Natural killer cell treated with Interleukin-12 subunit alpha and Interleukin-12 subunit beta and Interleukin-15 and Interleukin-18, amount 100 ng/mL, for 72 hours (primary cell): ENCODE measurements around the gene LRRC51. TPM values are rescaled to one million over a fixed set of nuclear protein-coding genes. Genes with fewer than 3 reads are reported as not detected.

ENCODE experiments used
- ATAC-seq, 2 donors: fragments of 150-1000 bp; cut with Tn5 transposase in 1 of 2; sonication (Bioruptor Pico), chemical (Tn5 transposase) in 1 of 2; 2 replicates each; pipeline ENCODE4 v1.10.0; 2021
- DNase-seq: peaks from one replicate; pipeline ENCODE4 v3.0.0; 2022; ENCODE audit warnings: low spot score
- H3K27ac Mint-ChIP-seq, 2 donors: 1 replicate in 1 of 2; 2 replicates in 1 of 2; pipeline ENCODE4 v1.8.0; 2022; ENCODE audit warnings: mixed read lengths in 2 of 2, mild to moderate bottlenecking in 1 of 2, moderate library complexity in 1 of 2
- H3K27me3 Mint-ChIP-seq, 2 donors: 1 replicate in 1 of 2; 2 replicates in 1 of 2; pipeline ENCODE4 v1.8.0; 2022; ENCODE audit warnings: mixed read lengths in 2 of 2
- H3K36me3 Mint-ChIP-seq: one replicate; pipeline ENCODE4 v1.8.0; 2022; ENCODE audit warnings: mixed read lengths
- H3K4me1 Mint-ChIP-seq, 2 donors: 1 replicate in 1 of 2; 2 replicates in 1 of 2; pipeline ENCODE4 v1.8.0; 2022; ENCODE audit warnings: low read depth in 2 of 2, mixed read lengths in 2 of 2, mild to moderate bottlenecking in 1 of 2
- H3K4me3 Mint-ChIP-seq: one replicate; pipeline ENCODE4 v1.8.0; 2022; ENCODE audit warnings: mixed read lengths
- H3K9me3 Mint-ChIP-seq: 2 replicates; pipeline ENCODE4 v1.8.0; 2022; ENCODE audit warnings: mixed read lengths
- total RNA-seq, 2 donors: library from RNA; stranded (reverse); gene quantifications; one replicate each; pipeline ENCODE4 v1.2.3, GENCODE V29; 2022

Gene LRRC51
- total RNA-seq, 2 donors from 2014 or later, result 3.5 to 7.2 TPM

- Mint-ChIP-seq H3K4me1 (peaks cover 4 to 18% of the 10 kb centered on the region in 2 donors), H3K27ac (no peak overlapping the region), H3K9me3 (no peaks in the 10 kb centered on the region), H3K36me3 (no peaks in the 10 kb centered on the region), H3K4me3 (no peak overlapping the region), H3K27me3 (peaks cover 11 to 14% of the 10 kb centered on the region in 2 donors)
- ATAC-seq (no peak), DNase-seq (no peak)
Observed at GRCh38 chr11:72144807-72145565, 64.3 kb downstream of the LRRC51 start.

Other genes with a start within 250 kb of the LRRC51 start
- gene DEFB108B, start 247.7 kb upstream of the LRRC51 start, total RNA-seq, result not detected
- not detected for gene DEFB131B, start 202.4 kb upstream of the LRRC51 start, total RNA-seq
- 10 to 100 TPM in 1 of 2 donors, 1 to 10 TPM in 1; 9.5 to 29.0 TPM for gene XNDC1N, start 152.3 kb upstream of the LRRC51 start, total RNA-seq
- gene RNF121, start 151.8 kb upstream of the LRRC51 start, total RNA-seq, result 10 to 100 TPM; 34.4 to 45.5 TPM
- 10 to 100 TPM; 16.5 to 20.6 TPM for gene IL18BP, start 81.9 kb upstream of the LRRC51 start, total RNA-seq
- gene NUMA1, start 308 bp upstream of the LRRC51 start, total RNA-seq, result 100 to 1,000 TPM; 181 to 216 TPM
- 10 to 100 TPM; 65.7 to 66.9 TPM for gene LAMTOR1, start 22.4 kb downstream of the LRRC51 start, total RNA-seq
- gene TOMT, start 25.1 kb downstream of the LRRC51 start, total RNA-seq, result under 1 TPM in 1 of 2 donors, not detected in 1; 0.45 TPM
- 10 to 100 TPM; 37.4 to 37.7 TPM for gene ANAPC15, start 31.8 kb downstream of the LRRC51 start, total RNA-seq
- gene FOLR3, start 54.9 kb downstream of the LRRC51 start, total RNA-seq, result not detected
- gene FOLR1, start 111.3 kb downstream of the LRRC51 start, total RNA-seq, result not detected
- gene FOLR2, start 135.9 kb downstream of the LRRC51 start, total RNA-seq, result not detected
- gene INPPL1, start 143.9 kb downstream of the LRRC51 start, total RNA-seq, result 100 to 1,000 TPM; 113 to 176 TPM
- not detected for gene PHOX2A, start 163.3 kb downstream of the LRRC51 start, total RNA-seq